ENCODE data around the gene GRB10.
"Not testable (repeated sequence)": the region's sequence is repeated elsewhere in the genome, so short reads cannot be mapped to it uniquely, and the experiment has no call there.

Gene GRB10

DNA sequence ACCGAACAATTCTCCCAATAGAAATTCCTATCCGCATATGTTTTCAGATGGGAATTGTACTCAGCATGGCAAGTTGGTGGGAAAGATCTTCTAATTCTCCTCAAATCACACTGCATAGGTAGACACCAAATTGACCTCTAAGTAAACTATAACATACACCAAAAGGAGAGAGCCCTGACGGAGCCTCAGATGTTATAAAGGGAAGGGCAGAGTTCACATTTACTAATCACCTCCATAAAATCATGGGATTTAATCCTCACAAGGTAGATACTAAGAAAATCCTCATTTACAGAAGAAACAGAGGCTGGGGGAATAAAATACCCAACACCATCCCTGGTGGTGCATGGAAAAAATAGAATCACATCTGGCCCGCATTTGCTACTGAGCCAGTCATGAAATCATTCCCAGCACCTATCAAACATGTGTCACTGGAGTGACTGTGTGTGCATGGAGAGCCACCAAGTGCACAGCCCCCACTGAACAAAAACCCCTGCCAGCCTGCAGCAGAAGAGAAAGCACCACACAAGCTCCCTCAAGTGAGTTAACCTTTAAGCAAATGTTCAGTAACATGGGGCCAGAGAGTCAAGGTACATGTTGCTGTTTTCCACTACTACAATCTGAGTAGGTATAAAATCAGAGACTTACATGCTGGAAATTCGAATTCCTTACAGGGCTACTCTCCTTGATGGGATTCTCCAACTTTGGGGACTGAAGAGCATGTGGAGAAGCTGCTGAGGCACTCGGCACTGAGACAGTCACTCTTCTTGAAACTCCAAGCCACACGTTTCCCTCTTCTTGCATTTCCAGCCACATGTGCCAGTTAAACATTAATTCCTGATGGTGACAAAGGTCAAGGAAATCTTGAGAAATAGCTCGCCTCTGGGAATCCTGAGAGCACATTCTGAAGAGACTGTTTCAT, 217.8 kb downstream of the GRB10 start, which contains the start of gene DDC:
TSS of gene DDC (minus strand) at position 766 of the 919 bp plus-strand sequence. CDS start 21,320 bp downstream, outside the sequence.
- no peak for DNase-seq

GRCh38 chr7:50564171-50564570, 218.5 kb downstream of the GRB10 start:
- no peak for DNase-seq

DNA sequence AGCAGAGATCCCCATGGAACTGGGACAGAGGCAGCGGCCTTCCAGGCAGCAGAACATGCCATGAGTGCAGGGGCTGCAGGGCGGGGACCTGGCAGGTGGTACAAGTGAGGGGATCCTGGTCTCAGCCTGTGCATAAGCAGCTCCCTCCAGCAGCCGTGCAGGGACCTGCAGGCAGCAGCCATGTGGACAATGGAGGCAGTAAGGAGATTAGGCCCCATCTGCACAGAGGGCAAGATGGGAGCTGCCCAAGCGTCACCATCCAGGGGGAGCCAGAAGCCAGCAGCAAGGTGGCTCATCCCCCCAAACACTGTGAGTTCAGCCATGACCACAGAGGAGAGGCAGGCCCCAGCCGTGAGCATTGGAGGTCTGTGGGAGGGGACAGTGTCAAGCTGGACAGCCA, 220.6 kb downstream of the GRB10 start:
- no peak for DNase-seq

DNA sequence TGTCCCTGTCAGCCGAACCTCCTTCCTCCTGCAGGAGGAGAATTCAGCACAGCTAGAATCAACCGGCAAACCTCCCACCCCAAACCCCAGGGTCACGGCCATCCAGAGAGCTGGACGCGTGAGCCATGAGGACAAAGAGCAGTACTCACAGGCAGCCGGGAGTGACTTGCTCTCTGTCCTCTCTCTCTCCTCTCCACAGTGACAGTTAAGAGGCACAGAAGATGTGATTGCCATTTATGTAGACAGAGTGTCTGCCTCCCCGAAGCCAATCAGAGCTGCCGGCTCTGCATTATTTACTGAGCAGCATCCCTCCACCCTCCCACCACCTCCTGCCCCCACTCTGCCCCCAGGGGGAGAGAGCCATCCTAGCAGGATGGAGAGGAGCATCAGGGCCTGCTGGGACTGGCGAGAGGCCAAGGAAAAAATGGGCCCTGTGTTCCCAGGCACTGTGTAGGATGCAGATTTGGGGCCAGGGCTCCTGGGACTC, 221.8 kb downstream of the GRB10 start:
- peak; percentile 26 for DNase-seq

DNA sequence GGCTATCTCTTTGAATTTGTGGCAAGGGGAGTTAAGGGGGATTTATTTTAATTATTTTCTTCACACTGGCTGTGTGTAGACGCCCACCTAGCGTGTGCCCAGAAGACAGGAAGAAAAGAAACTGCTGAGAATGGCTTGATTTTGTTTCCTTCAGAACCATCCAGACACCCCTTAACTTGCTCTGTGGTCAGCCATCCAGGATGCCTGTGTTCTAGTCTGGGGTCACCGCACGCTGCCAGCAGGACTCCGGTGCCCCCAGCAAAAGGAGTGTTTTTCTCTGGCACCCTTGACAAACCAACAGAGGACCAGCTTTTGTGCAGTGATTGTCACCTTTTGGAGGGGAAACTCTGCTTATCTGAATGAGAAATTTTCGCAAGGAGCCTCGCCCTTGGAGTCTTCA, 222.8 kb downstream of the GRB10 start:
- no peak for DNase-seq

- no peak for DNase-seq
These were observed 224.2 kb downstream of the GRB10 start for GRCh38 chr7:50558294-50559053.

- no peak for DNase-seq
These were observed 225.6 kb downstream of the GRB10 start for GRCh38 chr7:50557099-50557498.

- no peak for DNase-seq
These were observed 226.3 kb downstream of the GRB10 start for GRCh38 chr7:50556247-50556991.

- no peak for DNase-seq
These were observed 227.0 kb downstream of the GRB10 start for GRCh38 chr7:50555594-50556140.

GRCh38 chr7:50554431-50555322, 228.0 kb downstream of the GRB10 start:
- DNase-seq = no peak

- DNase-seq = peak; percentile 4
These were observed 228.7 kb downstream of the GRB10 start for GRCh38 chr7:50553973-50554372.

GRCh38 chr7:50552921-50553320, 229.8 kb downstream of the GRB10 start:
- no peak for DNase-seq

DNA sequence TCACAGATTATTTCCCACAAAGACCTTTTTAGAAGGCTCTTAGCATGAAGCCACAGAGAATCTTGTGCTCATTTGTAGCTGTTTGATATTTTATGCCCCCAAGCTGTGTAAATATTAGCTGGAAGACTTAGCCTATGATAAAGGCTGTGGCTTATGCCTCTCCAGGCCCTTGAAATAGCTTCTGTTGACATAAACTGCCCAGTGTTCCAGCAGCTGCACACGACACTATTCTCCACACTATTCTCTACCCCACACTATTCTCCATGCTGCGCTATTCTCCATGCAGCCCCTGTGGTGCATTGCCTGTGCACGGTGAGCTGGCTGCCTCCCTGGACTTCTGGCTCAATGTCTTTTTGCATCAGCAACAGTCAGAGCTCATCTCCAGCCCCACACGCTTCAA, 230.6 kb downstream of the GRB10 start:
- DNase-seq = peak; percentile 6

GRCh38 chr7:50545613-50546012, 237.1 kb downstream of the GRB10 start:
- DNase-seq = not testable (repeated sequence)

- no peak for DNase-seq
These were observed 237.7 kb downstream of the GRB10 start for GRCh38 chr7:50544992-50545391.

DNA sequence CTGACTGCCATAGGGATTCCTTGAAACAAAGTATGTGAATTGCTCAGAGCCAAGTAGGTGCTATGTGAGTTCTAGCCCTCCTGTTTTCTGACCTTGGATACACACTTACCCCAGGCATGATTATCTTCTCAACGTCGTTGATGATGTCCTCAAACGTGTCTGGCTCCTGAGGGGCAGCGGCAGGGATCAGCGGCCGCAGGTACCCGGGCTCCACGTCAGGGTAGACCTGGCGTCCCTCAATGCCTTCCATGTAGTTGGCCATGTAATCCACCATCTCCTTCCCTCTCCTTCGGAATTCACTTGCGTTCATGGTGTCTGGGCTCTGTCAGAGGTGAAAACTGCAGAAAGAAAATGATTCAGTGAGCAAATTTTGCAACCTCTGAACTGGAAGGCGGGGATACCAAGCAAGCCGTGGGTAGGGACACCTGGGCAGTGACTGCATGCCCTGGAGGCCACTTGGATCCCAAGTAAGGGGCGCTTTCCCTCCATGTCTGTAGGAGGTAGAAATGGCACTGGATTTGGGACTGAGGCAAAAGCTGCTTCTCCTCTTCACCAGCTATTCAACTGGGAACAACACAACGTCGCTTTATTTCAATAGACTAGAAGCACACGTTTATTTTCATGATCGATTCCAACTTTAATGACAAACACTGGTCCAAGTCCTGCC, 238.8 kb downstream of the GRB10 start:
- DNase-seq = no peak

- DNase-seq = no peak
These were observed 240.6 kb downstream of the GRB10 start for GRCh38 chr7:50542132-50542531.

- DNase-seq = no peak
These were observed 241.7 kb downstream of the GRB10 start for GRCh38 chr7:50540785-50541579.
